Measurements from ENCODE around the gene RCOR1.
"Not testable (repeated sequence)": the region's sequence is repeated elsewhere in the genome, so short reads cannot be mapped to it uniquely, and the experiment has no call there.

Gene RCOR1

DNA sequence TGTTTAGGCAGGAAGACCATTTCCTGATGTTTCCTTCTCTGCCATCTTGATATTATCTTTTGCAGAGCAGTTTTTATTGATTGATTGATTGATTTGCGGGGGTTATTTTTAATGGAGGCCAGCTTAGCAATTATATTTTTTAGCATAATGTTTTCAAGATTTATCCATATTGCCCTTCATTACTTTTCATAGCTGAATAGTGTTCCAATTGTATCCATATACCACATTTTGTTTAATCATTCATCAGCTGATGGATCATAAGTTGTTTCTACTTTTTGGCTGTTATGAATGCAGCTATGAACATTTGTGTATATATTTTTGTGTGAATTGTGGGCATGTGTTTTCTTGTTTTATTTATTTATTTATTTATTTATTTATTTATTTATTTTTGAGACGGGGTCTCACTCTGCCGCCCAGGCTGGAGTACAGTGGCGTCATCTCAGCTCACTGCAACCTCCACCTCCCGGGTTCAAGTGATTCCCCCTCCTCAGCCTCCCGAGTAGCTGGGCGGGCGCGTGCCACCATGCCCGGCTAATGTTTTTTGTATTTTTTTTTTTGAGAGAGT is 20.9 kb upstream of the RCOR1 start:
- H3K27ac ChIP-seq (ENCODE audit: insufficient read depth, low read length, poor library complexity, severe bottlenecking) = no peak overlapping the region
- H3K9me3 ChIP-seq (ENCODE audit: control insufficient read depth, low read length) = no peaks in the 10 kb centered on the region
- no peaks in the 10 kb centered on the region for H3K36me3 ChIP-seq (ENCODE audit: control insufficient read depth, insufficient read depth, low read length)
- no peak overlapping the region for H3K4me3 ChIP-seq (ENCODE audit: insufficient read depth, low read depth, low read length, poor library complexity, severe bottlenecking)
- peaks cover 9% of the 10 kb centered on the region for H3K4me1 ChIP-seq (ENCODE audit: control insufficient read depth, insufficient read depth, low read length, poor library complexity, severe bottlenecking)
- DNase-seq = no peak
- H3K27me3 ChIP-seq (replicated peaks; ENCODE audit: control insufficient read depth, insufficient read depth, low read length, poor library complexity, severe bottlenecking) = no peaks in the 10 kb centered on the region

DNA sequence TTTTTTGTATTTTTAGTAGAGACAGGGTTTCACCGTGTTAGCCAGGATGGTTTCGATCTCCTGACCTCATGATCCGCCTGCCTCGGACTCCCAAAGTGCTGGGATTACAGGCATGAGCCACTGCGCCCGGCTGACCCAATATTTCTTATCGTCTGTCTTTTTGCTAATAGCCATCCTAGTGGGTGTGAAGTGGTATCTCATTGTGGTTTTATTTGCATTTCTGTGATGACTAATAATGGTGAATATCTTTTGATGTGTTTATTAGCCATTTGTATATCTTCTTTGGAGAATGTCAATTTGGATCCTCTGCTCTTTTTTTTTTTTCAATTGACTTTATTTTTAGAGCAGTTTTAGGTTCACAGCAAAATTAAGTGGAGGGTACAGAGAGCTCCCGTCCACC is 19.3 kb upstream of the RCOR1 start:
- H3K9me3 ChIP-seq (ENCODE audit: control insufficient read depth, low read length); H3K36me3 ChIP-seq (ENCODE audit: control insufficient read depth, insufficient read depth, low read length); H3K4me1 ChIP-seq (ENCODE audit: control insufficient read depth, insufficient read depth, low read length, poor library complexity, severe bottlenecking); DNase-seq; H3K27ac ChIP-seq (ENCODE audit: insufficient read depth, low read length, poor library complexity, severe bottlenecking); H3K27me3 ChIP-seq (replicated peaks; ENCODE audit: control insufficient read depth, insufficient read depth, low read length, poor library complexity, severe bottlenecking); H3K4me3 ChIP-seq (ENCODE audit: insufficient read depth, low read depth, low read length, poor library complexity, severe bottlenecking): not testable (repeated sequence)

DNA sequence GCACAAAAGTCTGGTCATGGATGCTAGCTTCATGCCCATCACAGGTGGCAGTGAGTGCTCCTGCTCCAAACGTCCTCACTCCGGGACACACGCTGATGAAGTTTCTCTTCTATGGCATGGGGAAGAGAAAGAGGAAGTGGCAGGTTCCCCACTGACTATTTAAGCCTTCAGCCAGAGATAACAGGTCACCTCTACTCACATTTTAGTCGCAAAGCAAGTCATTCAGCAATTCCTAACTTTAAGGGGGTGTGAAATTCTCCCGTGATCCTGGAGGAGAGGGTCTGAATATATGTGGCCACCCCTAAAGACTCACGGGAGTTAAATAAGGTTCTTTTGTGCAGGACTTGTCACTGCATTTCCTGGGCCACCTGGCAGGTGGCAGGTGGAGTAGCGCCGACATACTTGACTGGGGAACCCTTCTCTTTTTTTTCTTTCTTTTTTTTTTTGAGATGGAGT is 18.8 kb upstream of the RCOR1 start:
- Histone ChIP-seq H3K27ac (ENCODE audit: insufficient read depth, low read length, poor library complexity, severe bottlenecking) (no peak overlapping the region), H3K9me3 (ENCODE audit: control insufficient read depth, low read length) (no peaks in the 10 kb centered on the region), H3K4me3 (ENCODE audit: insufficient read depth, low read depth, low read length, poor library complexity, severe bottlenecking) (no peak overlapping the region), H3K27me3 (replicated peaks; ENCODE audit: control insufficient read depth, insufficient read depth, low read length, poor library complexity, severe bottlenecking) (no peaks in the 10 kb centered on the region), H3K36me3 (ENCODE audit: control insufficient read depth, insufficient read depth, low read length) (no peaks in the 10 kb centered on the region), H3K4me1 (ENCODE audit: control insufficient read depth, insufficient read depth, low read length, poor library complexity, severe bottlenecking) (no peaks in the 10 kb centered on the region)
- no peak for DNase-seq

DNA sequence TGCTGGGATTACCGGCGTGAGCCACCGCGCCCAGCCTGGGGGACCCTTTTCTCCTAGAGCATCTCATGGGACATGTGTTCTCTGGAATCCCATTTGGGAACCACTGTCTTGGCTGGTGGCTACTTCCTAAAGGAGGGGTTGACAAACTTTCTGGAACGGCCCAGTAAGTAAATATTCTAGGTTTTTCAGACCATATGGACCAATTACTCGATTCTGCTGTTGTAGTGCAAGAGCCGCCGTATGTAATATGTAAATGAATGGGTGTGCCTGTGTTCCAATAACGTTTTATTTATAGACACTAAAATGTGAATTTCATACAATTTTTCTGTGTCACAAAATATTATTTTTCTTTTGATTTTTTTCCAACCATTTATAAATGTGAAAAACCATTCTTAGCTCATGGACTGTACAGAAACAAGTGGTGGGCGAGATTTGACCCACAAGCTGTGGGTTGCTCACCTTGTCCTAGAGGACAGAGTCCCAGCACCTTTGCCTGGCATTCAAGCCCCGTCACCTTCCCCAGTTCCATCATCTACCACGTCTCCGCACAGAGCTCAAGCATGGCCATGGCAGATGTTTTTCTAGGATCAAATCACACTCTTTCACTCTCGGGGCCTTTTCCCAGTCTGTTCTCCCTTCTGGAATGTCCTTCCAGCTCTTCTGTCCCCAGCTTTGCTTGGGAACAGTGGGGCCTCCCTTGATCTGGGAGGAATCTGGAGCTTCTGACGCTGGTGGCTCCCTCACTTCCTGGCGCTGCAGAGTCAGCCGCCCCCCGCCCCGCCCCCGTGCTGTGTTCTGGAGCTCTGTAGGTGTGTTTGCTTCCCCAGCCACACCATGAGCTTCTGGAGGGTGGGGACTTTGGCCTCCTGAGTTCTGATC is 17.9 kb upstream of the RCOR1 start:
- no peaks in the 10 kb centered on the region for H3K4me1 ChIP-seq (ENCODE audit: control insufficient read depth, insufficient read depth, low read length, poor library complexity, severe bottlenecking)
- DNase-seq = no peak
- no peaks in the 10 kb centered on the region for H3K27me3 ChIP-seq (replicated peaks; ENCODE audit: control insufficient read depth, insufficient read depth, low read length, poor library complexity, severe bottlenecking)
- no peak overlapping the region for H3K27ac ChIP-seq (ENCODE audit: insufficient read depth, low read length, poor library complexity, severe bottlenecking)
- H3K36me3 ChIP-seq (ENCODE audit: control insufficient read depth, insufficient read depth, low read length) = no peaks in the 10 kb centered on the region
- no peaks in the 10 kb centered on the region for H3K9me3 ChIP-seq (ENCODE audit: control insufficient read depth, low read length)
- H3K4me3 ChIP-seq (ENCODE audit: insufficient read depth, low read depth, low read length, poor library complexity, severe bottlenecking) = no peak overlapping the region

DNA sequence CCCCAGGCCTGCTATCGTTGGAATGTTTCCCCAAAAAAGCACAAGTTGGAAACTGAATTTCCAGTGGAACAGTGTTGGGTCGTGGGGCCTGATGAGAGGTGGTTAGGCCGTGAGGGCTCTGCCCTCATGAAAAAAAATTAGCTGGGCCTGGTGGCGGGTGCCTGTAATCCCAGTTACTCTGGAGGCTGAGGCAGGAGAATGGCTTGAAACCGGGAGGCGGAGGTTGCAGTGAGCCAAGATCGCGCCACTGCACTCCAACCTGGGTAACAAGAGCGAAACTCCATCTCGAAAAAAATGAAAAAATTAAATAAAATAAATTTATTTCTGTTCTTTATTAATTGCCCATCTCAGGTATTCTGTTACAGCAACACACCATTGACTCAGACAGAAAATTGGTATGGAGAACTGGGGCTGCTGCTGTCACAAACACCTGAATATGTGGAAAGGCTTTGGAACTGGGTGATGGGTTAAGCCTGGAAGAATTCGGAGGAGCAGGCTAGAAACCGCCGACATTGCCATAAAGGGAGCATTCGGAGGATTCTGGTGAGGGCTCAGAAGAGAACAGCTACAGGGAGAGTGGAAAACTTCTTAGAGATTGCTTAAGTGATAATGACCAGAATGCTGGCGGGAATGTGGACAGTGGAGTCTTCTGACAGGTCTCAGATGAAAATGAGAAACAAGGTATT is 17.1 kb upstream of the RCOR1 start:
- H3K4me1 ChIP-seq (ENCODE audit: control insufficient read depth, insufficient read depth, low read length, poor library complexity, severe bottlenecking) = no peaks in the 10 kb centered on the region
- DNase-seq = no peak
- no peaks in the 10 kb centered on the region for H3K27me3 ChIP-seq (replicated peaks; ENCODE audit: control insufficient read depth, insufficient read depth, low read length, poor library complexity, severe bottlenecking)
- H3K36me3 ChIP-seq (ENCODE audit: control insufficient read depth, insufficient read depth, low read length) = no peaks in the 10 kb centered on the region
- H3K9me3 ChIP-seq (ENCODE audit: control insufficient read depth, low read length) = no peaks in the 10 kb centered on the region
- H3K27ac ChIP-seq (ENCODE audit: insufficient read depth, low read length, poor library complexity, severe bottlenecking) = no peak overlapping the region
- H3K4me3 ChIP-seq (ENCODE audit: insufficient read depth, low read depth, low read length, poor library complexity, severe bottlenecking) = no peak overlapping the region

DNA sequence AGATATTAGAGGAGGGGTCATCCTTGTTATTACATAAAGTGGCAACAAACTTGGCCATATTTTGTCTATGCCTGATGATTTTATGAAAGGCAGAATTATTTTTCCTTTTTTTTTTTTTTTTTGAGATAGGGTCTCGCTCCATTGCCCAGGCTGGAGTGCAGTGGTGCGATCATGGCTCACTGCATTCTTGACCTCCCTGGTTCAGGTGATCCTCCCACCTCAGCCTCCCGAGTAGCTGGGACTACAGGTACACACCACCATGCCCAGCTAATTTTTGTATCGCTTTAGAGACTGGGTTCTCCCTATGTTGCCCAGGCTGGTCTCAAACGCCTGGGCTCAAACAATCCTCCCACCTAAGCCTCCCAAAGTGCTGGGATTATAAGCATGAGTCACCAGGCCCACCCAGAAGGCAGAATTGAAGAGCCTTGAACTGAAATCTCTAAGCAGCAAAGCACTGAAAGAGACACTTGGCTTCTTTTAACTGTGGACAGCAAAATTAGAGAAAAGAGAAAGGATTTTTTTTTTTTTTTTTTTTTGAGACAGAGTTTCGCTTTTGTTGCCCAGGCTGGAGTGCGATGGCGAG is 16.5 kb upstream of the RCOR1 start:
- H3K4me1 ChIP-seq (ENCODE audit: control insufficient read depth, insufficient read depth, low read length, poor library complexity, severe bottlenecking); H3K4me3 ChIP-seq (ENCODE audit: insufficient read depth, low read depth, low read length, poor library complexity, severe bottlenecking); H3K27me3 ChIP-seq (replicated peaks; ENCODE audit: control insufficient read depth, insufficient read depth, low read length, poor library complexity, severe bottlenecking); DNase-seq; H3K36me3 ChIP-seq (ENCODE audit: control insufficient read depth, insufficient read depth, low read length); H3K27ac ChIP-seq (ENCODE audit: insufficient read depth, low read length, poor library complexity, severe bottlenecking); H3K9me3 ChIP-seq (ENCODE audit: control insufficient read depth, low read length): not testable (repeated sequence)

DNA sequence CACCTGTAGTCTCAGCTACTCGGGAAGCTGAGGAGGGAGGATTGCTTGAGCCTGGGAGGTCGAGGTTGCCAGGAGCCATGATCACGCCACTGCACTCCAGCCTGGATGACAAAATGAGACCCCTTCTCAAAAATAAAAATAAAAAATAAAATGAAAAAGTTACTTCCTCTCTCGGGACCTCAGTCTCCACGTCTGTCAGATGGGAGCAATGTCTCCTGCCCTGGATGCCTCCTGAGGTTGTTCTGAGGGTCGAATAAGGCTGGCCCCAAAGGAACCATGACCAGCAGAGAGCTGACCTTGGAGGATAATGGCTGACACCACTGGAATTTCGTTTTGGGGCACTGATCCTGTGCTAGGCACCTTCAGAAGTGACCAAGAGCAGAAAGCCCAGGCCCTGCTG is 13.6 kb upstream of the RCOR1 start:
- no peaks in the 10 kb centered on the region for H3K27me3 ChIP-seq (replicated peaks; ENCODE audit: control insufficient read depth, insufficient read depth, low read length, poor library complexity, severe bottlenecking)
- H3K4me1 ChIP-seq (ENCODE audit: control insufficient read depth, insufficient read depth, low read length, poor library complexity, severe bottlenecking) = no peaks in the 10 kb centered on the region
- DNase-seq = no peak
- no peak overlapping the region for H3K27ac ChIP-seq (ENCODE audit: insufficient read depth, low read length, poor library complexity, severe bottlenecking)
- no peak overlapping the region for H3K4me3 ChIP-seq (ENCODE audit: insufficient read depth, low read depth, low read length, poor library complexity, severe bottlenecking)
- no peaks in the 10 kb centered on the region for H3K36me3 ChIP-seq (ENCODE audit: control insufficient read depth, insufficient read depth, low read length)
- no peaks in the 10 kb centered on the region for H3K9me3 ChIP-seq (ENCODE audit: control insufficient read depth, low read length)

DNA sequence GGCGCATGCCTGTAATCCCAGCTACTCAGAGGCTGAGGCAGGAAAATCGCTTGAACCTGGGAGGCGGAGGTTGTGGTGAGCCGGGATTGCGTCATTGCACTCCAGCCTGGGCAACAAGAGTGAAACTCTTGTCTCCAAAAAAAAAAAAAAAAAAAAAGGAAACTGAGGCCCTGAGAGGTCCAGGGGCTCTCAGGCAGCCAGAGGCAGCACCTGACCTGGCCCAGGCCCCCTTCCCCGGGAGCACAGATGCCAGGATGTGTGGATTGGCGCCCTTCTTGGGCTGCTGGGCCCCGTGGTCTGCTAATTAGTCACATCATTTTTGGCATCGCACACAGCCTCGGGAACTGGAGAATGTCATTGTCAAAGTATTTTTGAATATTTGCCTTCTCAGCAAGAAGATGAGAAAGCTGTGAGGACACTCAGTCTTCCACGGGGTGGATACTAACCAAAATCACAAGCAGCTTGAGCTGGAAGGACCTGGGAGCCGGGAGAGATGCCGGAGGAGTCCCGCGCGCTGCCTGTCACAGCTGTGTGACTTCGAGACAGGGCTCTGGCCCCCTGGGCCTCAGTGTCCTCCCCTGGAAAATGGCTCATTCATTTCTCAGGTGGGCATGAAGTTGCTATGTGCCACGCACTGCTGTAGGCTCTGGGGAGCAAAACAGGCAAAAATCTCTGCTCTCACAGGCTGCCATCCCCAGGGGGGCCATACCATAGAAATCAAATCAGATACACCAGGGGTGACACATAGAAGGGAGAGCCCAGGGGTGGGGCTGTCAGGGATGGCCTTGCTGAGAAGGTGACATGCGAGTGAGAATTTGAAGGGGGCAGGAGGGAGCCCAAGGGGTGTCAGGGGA is 12.5 kb upstream of the RCOR1 start:
- Histone ChIP-seq H3K4me1 (ENCODE audit: control insufficient read depth, insufficient read depth, low read length, poor library complexity, severe bottlenecking) (no peaks in the 10 kb centered on the region), H3K27ac (ENCODE audit: insufficient read depth, low read length, poor library complexity, severe bottlenecking) (no peak overlapping the region), H3K4me3 (ENCODE audit: insufficient read depth, low read depth, low read length, poor library complexity, severe bottlenecking) (no peak overlapping the region), H3K36me3 (ENCODE audit: control insufficient read depth, insufficient read depth, low read length) (no peaks in the 10 kb centered on the region), H3K9me3 (ENCODE audit: control insufficient read depth, low read length) (no peaks in the 10 kb centered on the region), H3K27me3 (replicated peaks; ENCODE audit: control insufficient read depth, insufficient read depth, low read length, poor library complexity, severe bottlenecking) (no peaks in the 10 kb centered on the region)
- DNase-seq = no peak

DNA sequence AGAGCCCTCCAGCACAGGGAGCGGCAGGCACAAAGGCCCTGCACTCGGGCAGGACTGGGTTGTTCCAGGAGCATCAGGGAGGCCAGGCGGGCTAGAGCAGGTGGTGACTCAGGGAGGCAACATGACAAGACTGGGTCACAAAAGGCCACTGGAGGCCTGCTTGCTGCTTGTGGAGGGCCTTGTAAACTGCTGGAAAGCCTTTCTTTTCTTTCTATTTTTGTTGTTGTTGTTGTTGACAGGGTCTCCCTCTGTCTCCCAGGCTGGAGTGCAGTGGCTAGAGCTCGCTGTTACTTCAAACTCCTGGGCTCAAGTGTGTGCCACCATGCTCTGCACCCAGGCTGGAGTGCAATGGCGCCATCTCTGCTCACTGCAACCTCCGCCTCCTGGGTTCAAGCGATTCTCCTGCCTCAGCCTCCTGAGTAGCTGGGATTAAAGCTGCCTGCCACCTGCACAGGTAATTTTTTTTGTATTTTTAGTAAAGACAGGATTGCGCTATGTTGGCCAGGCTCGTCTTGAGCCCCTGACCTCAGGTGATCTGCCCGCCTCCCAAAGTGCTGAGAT is 11.8 kb upstream of the RCOR1 start:
- H3K27me3 ChIP-seq (replicated peaks; ENCODE audit: control insufficient read depth, insufficient read depth, low read length, poor library complexity, severe bottlenecking) = no peaks in the 10 kb centered on the region

More for the DNA sequence above, 11.8 kb upstream of the RCOR1 start:
- Histone ChIP-seq H3K36me3 (ENCODE audit: control insufficient read depth, insufficient read depth, low read length) (no peaks in the 10 kb centered on the region), H3K4me3 (ENCODE audit: insufficient read depth, low read depth, low read length, poor library complexity, severe bottlenecking) (no peak overlapping the region), H3K9me3 (ENCODE audit: control insufficient read depth, low read length) (no peaks in the 10 kb centered on the region), H3K4me1 (ENCODE audit: control insufficient read depth, insufficient read depth, low read length, poor library complexity, severe bottlenecking) (no peaks in the 10 kb centered on the region), H3K27ac (ENCODE audit: insufficient read depth, low read length, poor library complexity, severe bottlenecking) (no peak overlapping the region)
- DNase-seq = no peak

Data from effector memory CD4-positive, alpha-beta T cell (primary cell).